Stimulated activated CD4-positive, alpha-beta T cell treated with anti-CD3 and anti-CD28 coated beads, Interleukin-15, amount 100 ng/mL, for 48 hours (primary cell): Measurements from ENCODE around the gene DYNLT4.
"Not testable (repeated sequence)": the region's sequence is repeated elsewhere in the genome, so short reads cannot be mapped to it uniquely, and the experiment has no call there.

Experiments used
- DNase-seq, 2 donors: peaks; one replicate each; pipeline ENCODE4 v3.0.0-alpha.2; 2020; ENCODE audit warnings: low read depth in 2 of 2

DYNLT4 gene, protein sequence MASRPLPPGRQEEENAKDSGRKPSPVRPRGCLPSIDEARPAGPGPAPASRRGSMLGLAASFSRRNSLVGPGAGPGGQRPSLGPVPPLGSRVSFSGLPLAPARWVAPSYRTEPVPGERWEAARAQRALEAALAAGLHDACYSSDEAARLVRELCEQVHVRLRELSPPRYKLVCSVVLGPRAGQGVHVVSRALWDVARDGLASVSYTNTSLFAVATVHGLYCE

DNA sequence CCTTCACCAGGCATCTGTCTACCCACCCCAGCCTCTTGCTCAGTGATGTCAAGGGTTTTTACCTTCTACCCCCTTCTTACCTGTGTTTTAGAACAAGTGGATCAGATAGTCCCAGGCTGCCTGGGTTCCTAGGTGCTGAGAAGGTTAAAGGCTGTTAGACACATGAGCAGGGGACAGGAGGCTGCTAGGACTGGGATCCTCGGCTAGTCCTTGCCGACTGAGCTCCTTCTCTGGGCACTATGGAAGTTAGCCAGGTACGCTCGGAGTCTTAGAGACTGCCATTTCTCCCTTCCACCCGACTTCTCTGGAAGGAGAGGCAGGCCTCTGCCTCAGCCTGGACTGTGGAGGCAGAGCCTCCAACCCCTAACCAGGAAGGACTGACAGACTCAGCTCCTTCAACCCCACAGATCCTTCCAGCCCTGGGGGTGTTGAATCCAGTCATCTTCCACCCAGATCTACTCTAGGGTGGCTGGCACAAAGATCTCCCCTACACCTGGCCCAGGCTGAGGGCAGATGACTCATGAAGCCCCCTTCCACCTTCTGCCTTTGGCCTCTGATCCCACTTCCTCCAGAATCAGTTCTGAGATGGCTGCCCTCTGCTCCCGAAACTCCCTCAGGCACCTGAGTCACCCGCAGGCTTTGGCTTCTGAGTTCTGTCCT lies at the start of gene DYNLT4:
DYNLT4 (minus strand) TSS at position 648 of the 660 bp plus-strand sequence. CDS start 683 bp downstream, outside the sequence.
- DNase-seq: no peak

DNA sequence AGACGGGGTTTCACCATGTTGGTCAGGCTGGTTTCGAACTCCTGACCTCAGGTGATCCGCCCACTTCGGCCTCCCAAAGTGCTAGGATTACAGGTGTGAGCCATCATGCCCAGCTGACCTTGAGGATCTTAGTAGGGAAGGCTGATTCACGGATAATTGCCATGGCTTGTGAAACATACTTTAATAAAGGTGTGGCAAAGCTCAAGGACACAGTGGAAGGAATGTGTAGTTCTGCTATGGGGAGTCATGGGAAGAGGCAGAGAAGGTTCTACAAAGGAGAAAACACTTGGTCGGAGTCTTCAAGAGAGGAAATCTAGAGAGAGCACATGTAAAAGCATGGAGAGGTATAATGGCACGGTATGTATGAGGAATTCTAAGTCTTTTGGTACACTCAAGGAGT lies 48.6 kb upstream of the DYNLT4 start:
- no peak for DNase-seq

DNA sequence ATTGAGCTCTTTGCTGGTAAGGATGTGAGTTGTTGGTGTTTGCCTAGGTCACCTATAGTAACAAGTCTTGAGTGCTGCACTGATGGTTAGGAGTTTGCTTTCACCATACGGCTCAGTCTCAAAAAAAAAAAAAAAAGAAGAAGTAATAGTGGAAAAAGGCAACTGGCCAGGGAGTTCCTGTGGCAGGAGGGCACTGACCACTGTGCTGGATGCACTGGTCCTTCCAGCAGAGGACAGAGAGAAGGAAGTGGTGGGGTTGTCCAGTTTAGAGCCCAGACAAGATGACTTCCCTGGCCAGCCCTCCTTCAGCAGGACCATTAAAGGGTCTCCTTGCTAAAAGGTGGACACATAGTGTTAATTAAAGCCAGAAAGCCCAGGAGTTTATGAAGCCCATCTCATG lies 47.8 kb upstream of the DYNLT4 start:
- DNase-seq: no peak

DNA sequence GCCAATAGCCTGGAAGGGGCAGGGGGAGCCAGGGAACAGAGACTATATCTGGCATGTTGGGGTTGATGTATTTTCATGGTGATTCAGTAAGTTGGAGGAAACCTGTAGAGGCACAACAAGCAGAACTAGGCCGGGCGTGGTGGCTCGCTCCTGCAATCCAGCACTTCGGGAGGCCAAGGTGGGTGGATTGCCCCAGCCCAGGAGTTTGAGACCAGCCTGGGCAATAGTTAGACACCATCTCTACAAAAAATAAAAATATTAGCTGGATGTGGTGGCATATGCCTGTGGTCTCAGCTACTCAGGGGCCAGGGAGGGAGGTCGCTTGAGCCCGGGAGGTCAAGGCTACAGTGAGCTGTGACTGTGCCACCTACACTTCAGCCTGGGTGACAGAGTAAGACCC lies 46.0 kb upstream of the DYNLT4 start:
- DNase-seq: no peak

DNA sequence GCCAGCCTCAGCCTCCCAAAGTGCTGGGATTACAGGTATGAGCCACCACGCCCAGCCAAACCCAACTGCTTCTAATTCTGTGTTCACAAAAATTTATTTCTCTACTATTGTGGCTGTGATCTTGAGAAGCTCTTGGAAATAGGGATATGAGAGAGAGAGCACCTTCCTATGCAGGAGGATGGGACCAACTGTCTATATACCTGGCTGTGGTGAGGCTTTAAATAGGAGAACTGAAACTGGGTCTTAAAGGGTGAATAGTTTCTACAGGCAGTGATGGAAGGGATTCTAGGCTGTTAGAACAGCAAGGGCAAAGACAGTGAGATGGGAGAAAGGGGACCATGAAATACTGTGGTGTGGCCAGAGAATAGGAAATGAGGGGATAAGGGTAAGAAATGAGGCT lies 44.2 kb upstream of the DYNLT4 start:
- DNase-seq: no peak

DNA sequence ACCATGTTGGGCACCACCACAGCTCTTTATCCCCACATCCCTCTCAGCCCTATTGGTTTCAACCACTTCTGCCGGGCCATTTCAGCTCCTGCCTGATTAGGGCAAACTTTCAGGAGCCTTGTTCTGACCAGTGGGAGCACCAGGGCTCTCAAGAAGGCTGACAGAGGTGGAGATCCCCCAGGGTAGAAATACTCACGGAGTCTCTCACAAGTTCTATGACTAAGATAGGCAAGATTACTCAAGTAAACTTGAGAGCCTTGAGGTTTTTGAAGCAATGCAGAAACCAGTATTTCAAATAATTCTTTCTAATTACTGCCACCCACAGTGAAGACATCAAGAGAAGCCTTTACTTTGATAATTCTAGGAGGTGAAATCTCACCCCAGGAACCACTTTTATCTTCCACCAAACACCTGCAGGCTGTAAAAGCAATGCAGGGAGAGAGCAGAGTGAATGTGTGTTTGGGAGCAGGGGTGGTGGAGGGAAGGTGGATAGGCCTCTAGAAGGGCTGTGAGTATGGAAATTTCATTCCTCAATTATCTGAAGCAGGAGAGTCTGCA lies 42.5 kb upstream of the DYNLT4 start:
- DNase-seq: no peak

DNA sequence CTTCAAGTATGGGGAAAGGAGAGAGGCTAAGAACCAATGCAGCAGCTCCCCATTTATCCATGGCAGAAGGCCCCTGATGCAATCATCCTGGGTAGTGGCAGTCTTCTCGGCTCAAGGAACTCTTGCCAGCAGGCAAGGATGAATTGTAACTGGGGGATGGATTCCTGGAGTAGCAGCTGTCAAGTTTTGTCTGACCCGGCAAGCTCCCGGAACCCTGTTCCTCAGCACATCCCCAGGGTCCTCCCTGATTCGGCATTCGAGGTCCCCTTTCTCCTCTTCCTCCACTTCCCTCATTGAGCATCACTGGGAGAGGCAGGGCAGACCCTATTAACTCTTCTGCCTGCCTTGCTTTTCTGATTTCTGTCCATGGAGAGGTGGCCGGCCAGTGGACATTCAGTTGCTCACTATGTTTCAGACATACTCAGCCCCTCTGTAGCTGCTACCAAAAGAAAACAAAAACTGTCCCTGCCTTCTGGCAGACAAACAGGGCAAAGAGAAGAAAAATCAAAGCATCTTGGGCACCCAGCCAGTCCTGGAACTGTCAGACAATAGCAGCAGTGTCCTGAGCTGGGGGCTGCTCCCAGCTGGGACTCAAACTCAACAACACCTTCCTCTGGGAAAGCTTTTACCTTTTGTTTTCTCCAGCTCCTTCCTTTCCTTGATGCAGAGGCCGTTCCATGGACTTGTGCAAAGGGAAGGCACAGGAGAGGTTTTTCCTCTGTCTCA lies 41.5 kb upstream of the DYNLT4 start:
- no peak for DNase-seq

DNA sequence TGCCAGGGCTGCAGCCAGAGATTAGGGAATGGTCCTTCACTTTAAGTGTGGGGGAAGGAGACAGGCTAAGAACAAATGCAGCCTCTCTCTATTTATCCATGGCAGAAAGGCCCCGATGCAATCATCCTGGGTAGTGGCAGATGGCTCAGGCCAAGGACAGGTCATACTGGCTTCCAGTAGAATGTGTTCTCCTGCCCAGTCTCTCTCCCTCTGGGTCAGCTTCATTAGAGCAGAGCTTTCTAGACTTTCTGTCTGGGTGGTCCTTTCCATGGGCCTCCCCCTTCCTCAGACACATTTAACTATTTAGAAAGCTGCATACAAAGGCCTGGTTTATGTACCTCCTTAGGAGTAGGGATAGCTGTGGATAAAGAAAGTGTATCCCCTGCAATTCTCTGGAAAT lies 40.7 kb upstream of the DYNLT4 start:
- no peak for DNase-seq

DNA sequence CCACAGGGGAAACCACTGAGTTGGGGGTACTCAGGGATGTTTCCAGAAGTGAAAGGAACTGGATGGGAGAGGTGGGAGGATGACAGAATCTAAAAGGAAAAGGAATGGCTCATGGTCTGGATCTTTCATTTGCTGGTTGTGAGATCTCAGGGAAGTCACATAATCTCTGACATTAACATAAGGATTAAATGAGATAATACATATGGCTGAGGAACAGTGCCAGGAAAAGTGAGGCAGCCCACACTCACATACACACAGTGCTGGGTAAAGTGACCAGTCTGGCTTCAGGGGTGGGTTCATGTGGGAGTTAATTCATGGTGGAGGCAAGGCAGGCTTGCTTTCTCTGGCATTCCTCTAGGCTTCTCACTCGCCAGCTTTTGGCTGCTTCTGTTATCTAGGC lies 39.8 kb upstream of the DYNLT4 start:
- DNase-seq: no peak

DNA sequence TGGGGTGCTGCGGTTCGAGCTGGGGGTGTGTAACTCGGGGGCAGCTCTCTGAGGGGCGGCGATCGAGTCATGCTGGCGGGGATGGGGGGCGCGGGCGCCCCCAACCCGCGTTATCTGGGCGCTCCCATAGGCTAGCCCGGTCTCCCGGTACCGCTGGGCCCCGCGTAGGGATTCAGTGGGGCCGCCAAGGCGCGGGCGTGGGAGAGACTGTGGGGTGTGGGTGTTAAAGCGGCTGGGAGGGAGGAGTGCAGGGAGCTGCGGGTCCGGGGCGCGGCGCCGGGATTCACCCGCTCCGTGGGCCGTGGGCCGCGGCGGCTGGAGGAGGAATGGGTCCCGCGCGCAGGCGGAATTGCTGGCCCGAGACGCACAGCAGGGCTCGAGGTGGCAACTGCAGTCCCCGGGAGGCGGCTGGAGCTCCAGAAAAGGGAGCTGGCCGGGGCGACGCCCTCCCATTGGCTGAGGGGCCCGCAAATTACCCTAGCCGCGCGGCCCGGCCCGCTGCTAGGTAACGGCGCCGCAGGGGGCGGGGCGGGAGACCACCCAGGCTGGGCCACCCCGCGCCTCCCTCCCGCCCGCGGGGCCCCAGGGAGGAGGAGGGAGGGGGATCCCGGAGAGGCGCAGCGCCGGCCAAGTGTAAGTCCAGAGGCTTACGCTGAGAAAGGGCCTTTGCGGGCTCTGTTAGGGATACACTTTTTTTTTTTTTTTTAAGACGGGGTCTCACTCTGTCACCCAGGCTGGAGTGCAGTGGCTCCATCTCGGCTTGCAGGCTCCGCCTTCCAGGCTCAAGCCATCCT lies 35.9 kb upstream of the DYNLT4 start, which contains the start of gene PTCH2:
PTCH2 (minus strand) TSS at position 392 of the 794 bp plus-strand sequence; CDS start at position 71, 321 bp downstream.
- DNase-seq: no peak

DNA sequence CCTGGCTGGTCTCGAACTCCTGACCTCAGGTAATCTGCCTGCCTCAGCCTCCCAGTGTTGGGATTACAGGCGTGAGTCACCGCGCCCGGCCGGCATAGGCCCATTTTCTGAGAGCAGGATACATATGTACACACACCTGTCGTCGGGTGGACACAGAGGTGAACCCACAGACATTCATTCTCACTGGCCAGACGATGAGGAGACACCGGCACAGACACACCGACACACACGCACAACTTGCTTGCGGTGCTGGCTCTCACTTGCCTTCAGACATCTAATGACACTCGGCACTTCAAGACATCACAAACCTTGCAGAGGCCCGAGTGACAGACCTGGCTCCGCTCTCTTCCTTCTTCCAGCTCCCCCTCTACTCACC lies 35.3 kb upstream of the DYNLT4 start:
- DNase-seq: no peak

DNA sequence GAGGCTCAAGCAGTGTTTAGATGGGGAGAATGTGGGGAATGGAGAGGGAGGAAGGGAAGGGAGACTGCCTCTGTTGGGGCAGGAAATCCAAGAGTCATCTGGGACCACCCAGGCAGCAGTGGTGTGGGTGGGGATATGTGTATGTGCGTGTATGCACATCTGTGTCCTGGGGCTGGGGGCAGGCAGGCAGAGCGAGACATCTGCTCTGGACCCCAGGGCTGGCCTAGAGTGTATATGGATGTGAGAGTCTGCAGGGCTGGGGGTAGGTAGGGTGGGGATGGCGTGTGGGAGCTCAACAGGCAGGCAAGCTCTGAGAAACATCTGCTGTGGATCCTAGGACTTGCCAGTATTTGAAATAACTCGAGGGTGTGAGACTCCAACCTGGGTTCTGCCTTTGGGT lies 32.4 kb upstream of the DYNLT4 start:
- no peak for DNase-seq

DNA sequence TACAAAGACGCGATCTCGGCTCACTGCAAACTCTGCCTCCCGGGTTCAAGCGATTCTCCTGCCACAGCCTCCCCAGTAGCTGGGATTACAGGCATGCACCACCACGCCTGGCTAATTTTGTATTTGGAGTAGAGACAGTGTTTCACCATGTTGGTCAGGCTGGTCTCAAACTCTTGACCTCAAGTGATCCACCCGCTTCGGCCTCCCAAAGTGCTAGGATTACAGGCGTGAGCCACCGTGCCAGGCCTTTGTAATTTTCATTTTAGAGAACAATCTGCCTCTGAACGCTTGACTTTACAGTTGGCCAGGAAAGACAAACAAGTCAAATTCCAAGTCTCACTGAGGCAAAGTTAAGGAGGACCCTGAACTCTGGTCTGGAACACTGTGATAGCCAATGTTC lies 31.1 kb upstream of the DYNLT4 start:
- not testable (repeated sequence) for DNase-seq

DNA sequence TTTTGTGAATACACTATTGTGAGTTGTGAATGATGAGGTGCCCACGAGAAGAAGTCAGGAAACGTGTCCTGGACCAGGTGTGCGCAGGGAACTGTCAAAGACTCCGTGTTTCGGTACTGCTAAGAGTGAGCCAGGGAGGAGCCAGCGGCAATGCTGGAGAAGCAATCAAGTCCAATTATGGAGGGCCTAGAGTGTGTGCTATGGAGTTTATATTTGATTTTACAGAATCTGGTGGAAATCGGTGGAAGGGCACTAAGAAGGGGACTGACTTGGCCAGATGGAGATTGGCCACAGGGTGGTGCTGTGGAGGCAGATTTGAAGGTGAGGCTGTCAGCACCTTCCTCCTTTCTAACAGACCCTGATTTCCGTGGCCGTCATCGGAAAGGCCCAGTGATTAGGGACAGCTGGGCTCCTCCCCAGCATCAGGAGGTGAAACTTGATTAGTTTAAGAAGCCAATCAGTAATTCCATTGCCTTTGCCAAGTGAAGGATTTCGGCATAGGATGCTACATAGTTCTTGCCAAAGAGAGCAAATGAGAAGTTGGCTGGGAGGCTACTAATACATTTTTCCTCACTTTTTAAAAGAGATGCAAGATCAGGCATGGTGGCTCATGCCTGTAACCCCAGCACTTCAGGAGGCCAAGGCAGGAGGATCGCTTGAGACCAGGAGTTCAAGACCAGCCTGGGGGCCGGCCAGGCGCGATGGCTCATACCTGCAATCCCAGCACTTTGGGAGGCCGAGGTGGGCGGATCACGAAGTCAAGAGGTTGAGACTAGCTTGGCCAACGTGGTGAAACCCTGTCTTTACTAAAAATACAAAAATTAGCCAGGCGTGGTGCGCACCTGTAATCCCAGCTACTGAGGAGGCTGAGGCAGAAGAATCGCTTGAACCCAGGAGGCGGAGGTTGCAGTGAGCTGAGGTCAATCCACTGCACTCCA lies 28.9 kb upstream of the DYNLT4 start:
- DNase-seq: peak; percentile 77 to 88

DNA sequence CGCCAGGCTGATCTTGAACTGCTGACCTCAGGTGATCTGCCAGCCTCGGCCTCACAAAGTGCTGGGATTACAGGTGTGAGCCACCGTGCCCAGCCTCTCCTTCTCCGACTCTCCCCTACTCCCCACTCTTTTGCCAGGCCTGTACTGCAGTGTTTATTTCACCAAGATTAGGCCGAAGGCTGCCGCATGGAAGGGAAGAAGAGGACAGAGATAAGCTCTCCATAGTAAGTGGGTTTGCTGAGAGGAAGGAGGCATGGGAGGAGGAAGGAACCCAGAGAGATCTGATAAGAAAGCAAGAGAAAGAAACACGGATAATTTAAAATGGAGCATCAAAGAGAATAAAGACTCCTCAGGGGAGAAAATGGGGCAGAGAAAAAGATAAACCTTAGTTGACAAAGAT lies 27.2 kb upstream of the DYNLT4 start:
- no peak for DNase-seq

DNA sequence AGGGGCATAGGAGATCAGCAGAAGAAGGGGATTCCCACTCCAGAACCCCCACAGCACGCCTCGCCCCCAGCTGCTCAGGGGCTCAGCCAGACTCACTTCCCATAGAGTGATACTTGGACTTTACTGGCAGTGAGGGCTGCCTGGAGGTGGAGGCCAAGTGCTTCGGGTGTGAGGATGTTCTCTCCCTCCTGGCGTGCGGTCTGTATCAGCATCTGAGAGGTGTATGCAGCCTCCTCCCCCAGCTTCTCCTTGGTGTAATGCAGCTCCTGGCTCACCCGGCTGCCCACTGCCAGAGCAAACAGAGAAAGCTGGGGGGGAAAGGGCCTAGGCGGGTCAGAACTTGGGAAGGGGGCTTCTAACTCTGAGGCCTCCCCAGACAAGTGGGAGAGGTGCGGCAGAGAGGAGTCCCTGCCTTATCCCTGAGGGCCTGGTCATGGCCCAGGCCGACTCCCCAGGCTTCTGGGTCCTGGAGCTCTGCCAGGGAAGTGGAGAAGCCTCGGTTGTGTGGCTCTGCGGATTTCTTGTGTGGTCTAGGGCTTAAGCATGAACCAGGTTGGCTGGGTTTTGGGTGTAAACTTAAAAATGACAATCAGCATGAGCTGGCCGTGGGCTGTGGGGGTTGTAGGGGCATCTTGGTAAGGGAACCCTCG lies 25.0 kb upstream of the DYNLT4 start:
- DNase-seq: no peak

DNA sequence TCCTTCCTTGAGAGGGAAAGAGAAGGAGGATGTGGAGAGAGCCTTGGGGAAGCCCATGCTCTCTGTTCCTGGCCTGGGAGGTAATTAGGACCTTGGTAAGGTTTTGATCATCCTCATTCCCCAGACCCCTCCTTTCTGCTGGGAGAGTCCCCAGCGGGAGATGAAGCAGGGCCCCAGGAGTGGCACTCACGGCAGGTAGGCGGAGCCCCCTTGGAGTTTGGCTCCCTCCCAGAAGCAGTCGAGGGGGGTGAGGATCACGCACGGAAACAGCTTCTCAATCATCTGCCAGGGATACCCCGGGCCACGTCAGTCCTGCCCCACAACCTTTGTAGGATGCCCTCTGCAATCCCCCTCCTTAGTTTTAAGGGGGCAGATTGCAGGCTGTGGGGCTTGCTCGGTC lies 24.4 kb upstream of the DYNLT4 start:
- no peak for DNase-seq

DNA sequence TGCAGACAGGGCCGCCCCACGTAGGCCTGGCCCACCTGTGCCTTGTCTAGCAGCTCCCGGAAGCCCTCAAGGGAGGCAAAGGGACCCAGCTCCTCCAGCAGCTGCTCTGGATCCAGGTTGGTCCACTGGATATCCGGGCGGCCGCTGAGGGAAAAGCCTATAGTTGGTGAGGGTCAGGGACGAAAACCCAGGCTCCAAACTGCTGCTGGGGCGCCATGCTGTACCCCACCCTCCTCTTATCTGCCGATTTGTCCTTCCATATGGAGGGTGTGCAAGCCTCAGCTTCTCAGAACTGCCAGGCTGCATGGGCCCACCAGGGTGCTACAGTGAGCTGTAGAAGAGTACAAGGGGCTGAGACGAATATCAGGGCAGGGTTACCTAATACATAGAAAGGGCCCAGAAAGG lies 23.8 kb upstream of the DYNLT4 start:
- no peak for DNase-seq

DNA sequence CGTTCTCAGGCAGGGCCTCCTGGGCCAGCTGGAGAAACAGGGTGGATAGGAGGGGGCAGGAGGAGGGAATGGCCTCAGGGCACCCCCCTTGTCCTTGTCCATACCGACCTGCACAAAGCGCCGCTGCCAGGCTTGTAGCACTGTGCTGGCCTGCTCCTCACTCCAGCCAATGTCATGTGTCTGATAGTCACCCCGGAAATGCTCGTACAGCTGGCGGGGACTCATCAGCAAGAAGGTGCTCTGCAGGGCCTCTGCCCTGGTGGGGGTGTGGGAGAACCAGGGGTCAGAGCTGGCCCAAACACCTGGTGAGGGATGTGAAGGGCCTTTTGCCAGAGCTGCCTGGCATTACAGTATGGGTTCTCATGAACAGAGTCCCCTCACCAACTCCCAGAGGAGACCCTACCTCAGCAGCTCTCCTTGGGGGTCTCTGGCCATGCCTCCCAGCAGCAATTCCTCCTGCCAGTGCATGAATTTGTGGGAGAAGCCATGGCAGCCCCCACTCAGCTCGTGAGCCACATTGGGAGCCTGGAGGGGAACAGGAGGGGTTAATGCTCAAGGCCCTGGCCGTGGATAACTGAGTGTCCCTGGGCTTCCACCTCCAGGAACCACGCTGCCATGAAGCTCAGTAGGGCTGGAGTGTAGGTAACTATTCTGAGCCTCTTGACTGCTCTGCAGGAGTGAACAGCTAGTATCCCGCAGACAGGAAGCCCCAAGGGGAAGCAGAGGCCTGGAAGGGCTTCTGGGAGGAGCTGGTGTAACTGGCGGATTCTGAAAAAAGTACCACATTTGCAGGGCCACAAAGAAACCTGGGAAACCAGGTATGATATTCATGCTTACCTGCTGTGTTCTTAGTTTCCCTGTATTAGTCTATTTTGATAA lies 22.6 kb upstream of the DYNLT4 start:
- no peak for DNase-seq
